NK-92 (cell line): Measurements from ENCODE around the gene BSPH1.
"Not testable (repeated sequence)": the region's sequence is repeated elsewhere in the genome, so short reads cannot be mapped to it uniquely, and the experiment has no call there.

ENCODE experiments used
- DNase-seq: peaks from one replicate; lab custom pipeline; 2025; ENCODE audit not compliant: unreplicated experiment; lab: John Stamatoyannopoulos, UW

Gene BSPH1, protein sequence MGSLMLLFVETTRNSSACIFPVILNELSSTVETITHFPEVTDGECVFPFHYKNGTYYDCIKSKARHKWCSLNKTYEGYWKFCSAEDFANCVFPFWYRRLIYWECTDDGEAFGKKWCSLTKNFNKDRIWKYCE

DNA sequence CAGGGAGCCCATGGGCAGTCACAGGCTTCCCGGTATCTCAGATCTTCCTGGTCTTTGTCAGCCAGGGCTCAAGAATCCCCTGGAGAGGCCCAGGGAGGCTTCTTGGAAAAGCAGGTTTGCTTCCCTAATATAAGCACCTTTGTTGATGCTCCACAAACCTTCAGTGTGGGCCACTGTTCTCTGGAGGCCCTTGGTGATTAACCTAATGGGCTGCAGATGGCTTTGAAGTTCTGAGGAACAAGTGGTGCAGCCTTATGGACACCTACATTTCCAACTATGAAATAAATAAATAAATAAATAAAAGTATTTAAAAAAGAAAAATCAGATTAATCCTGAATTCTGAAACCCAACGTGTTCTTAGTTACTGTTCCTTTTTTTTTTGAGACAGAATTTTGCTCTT is at the start of gene BSPH1:
Gene BSPH1, minus strand, starts transcription at position 101 of the 400 bp plus-strand sequence. Its CDS starts 89 bp downstream, at position 12.
- no peak for DNase-seq

DNA sequence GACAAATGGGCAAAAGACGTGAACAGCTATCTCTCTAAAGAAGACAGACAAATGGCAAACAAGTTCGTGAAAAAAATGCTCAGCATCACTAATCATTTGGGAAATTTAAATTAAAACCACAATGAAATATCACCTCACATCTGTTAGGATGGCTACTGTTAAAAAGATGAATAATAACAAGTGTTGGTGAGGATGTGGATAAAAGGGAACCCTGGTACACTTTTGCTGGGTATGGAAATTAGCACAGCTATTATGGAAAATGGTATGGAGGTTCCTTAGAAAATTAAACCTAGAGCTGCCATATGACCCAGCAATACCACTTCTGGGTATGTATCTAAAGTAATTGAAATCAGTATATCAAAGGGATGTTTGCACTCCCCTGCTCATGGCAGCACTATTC is 44.8 kb upstream of the BSPH1 start:
- DNase-seq: no peak

DNA sequence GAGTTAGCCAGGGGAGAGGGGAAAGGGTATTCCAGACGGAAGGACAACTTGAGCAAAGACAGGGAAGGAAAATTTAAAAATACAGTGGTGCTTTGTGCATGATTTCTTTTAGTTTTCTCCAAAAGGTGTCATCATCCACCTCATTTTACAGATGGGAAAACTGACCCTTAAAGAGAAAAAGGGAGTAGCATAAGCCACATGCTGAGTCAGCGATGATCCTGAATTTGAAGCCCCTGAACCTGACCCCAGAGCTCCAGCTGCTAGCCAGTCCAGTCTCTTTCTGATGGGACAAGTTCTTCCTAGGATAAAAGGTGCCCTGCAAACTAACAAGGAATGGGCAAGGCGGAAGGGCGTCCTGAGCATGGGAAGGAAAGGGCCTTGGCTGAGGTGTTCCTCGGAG is 41.6 kb upstream of the BSPH1 start:
- DNase-seq: no peak

DNA sequence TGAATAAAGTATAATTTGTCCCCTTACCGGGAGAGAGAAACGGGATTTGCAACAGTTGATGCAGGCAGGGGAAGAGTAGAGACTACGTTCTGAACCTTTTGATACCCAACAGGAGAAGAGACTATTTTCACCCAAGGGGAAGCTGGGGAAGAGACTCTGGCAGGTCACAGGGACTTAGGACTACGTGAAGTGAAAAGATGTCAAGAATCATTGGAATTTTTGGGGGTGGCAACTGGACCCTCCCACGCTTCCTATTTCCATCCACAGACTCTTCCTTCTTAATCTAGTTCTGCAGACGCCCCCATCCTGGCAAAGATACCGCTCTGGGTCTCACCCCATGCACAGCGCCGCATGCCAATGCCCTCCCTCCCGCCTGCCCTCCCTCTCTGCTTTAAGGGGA is 38.1 kb upstream of the BSPH1 start:
- no peak for DNase-seq

DNA sequence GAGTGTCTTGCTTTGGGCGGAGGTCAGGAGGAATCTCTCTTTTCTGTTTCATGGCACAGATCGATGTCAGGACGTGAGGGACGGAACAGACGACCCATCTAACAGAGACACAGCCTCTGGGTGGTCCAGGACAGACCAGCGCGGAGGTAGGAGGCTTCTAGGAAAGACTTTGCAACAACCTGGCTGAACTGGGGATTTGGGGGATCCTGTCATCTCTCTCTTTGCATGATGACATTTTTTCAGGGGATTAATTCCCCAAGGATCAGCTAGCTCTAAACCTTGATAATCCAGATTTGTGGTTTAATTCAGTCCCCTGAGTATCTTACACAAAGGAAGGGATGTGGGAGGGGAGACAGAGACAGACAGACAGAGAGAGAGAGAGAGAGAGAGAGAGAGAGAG is 37.5 kb upstream of the BSPH1 start:
- no peak for DNase-seq

DNA sequence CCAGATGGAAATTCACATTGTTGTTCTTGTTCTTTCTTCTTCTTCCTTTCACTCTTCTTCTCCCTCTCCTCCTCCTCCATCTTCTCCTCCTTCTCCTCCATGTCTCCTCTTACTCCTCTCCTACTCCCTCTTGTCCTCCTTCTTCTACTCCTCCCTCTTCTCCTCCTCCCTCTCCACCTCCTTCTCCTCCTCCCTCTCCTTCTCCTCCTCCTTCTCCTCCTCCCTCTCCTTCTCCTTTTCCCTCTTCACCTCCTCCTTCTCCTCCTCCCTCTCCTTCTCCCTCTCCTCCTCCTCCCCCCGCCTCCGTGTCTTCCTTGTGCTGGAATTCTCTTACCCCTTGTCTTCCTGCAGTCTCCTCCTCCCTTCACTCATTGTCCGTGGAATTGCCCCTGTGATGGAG is 33.5 kb upstream of the BSPH1 start:
- DNase-seq: no peak

DNA sequence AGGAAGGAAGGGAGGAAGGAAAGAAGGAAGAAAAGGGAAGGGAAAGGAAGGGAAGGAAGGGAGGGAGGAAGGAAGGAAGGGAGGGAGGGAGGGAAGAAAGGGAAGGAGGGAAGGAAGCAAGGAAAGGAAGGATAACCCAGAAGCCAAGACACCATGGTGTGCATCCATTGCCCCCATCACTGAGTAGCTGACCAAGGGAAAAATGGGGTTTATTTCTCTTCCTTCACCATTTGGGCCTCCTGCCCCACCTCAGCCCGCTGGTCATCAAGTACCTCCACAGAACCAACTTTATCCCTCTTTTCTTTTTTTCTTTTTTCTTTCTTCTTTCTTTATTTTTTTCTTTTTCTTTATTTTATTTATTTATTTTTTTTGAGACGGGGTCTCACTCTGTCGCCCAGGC is 31.5 kb upstream of the BSPH1 start:
- DNase-seq: no peak

DNA sequence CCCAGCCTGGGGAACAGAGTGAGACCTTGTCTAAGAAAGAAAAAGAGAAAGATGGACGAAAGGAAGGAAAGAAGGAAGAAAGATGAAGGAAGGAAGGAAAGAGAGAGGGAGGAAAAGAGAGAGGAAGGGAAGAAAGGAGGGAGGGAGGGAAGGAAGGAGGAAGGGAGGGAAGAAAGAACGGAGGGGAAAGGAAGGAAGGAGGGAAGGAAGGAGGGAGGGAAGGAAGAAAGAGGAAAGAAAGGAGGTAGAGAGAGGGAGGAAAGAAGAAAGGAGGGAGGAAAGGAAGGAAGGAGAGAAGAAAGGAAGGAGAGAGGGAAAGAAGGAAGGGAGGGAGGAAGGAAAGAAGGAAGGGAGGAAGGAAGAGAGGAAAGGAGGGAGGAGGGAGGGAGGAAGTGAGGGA is 31.0 kb upstream of the BSPH1 start:
- no peak for DNase-seq

DNA sequence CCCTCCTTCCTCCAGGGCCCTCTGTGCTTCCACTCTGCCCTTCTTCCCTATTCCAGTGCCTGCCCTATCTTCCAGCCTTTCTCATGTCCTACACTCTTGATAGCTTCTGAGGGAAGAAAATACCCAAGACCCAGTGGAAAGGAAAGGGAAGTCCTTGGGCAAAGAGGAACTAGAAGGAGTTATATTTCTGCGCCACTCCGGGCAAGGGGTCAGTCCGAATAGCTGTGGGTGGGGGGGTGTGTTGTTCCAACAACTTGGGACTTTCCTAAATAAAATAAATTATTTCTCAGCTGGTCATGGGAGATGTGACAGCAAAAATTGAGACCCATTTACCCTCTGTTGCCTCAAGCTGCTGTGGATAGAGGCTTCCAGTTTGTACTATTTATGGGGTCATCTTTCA is 28.7 kb upstream of the BSPH1 start:
- no peak for DNase-seq

DNA sequence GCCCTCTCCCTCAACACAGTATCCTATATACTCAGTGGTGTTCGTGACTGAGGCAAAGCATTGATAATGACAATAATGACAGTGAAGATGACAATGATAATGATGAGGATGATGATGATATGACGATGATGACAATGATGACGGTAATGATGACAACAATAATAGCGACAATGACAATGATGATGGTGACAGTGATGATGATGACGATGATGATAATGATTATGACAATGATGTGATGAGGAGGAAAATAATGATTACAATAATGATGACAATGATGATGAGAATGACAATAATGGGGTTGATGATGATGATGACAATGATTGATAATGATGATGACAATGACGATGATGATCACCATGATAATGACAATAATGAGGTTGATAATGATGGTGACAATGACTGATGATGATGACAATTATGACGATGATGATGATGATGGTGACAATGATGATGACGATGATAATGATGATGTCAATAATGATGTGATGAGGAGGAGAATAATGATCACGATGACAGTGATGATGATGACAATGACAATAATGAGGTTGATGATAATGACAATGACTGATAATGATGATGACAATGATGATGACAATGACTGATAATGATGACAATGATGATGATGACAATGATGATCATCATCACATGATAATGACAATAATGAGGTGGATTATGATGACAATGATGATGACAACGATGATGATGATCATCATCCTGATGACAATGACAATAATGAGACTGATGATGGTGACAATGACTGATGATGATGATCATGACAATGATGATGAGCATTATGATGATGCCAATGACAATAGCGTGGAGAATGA is 19.2 kb upstream of the BSPH1 start:
- DNase-seq: no peak

DNA sequence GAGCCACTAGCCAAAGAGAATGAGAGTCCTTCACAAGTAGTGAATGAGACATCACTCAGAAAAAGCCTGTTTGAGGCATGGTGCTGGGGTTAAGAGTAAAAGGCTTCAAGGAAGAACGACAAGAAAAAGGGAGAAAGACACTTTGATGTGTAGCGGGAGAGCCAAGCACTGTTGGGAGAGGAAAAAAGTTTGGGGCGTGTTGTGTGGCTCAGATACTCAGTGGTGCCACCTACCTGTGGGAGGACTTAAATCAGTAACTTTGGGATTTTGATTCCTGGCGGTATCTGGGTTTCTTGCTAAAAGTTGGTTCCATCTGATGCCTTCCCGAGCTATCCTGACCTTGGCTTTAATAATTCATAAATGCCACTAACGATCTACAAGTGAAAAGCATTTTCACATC is 14.8 kb upstream of the BSPH1 start:
- DNase-seq: no peak

DNA sequence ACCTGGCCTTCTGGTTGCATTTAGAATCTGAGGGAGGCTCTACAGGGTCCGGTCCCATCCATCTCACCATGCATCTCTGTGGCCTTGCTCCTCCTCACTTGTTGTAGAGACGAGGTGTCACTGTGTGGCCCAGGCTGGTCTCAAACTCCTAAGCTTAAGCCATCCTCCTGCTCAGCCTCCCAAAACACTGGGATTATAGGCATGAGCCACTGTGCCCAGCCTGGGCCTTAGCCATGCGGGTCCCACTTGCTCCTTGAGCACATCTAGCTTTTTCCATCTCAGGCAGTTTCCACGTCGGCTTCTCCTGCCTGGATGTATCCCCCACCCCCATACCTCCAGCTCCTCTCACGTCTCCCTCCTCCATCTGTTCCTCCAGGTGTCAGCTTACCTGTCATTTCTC is 12.3 kb upstream of the BSPH1 start:
- DNase-seq: no peak

DNA sequence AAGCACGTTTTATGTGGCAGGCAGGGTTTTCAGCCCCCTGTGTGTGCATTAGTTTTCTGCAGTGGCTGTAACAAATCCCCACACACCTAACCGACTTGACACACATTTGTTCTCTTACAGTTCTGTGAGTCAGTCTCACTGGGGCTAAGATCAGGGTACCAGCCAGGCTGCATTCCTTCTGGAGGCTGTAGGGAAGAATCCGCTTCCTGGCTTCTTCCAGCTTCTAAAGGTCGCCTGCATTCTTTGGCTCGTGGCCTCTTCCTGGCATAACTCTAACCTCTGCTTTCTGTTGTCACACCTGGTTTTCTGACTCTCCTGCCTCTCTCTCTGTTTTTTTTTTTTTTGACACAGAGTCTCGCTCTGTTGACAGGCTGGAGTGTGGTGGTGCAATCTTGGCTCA is 8.9 kb upstream of the BSPH1 start:
- DNase-seq: no peak

DNA sequence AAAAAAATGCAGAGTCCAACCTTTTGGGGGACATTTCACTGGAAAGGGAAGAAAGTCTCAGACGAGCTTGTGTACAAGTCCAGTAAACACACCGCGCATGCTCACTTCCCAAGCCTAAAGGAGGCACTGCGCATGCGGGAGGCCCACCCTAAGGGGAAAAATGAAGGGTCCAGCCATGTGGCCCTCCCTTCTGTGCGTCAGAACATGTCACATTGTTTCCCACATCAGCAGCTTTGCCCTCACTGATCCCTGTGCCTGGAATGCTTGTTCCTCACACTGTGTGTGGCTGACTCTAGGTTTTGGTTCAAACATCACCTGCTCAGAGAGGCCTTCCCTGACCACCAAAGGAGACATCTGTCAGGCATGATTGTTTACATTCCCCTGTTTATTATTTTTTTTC is 6.8 kb upstream of the BSPH1 start:
- DNase-seq: no peak

DNA sequence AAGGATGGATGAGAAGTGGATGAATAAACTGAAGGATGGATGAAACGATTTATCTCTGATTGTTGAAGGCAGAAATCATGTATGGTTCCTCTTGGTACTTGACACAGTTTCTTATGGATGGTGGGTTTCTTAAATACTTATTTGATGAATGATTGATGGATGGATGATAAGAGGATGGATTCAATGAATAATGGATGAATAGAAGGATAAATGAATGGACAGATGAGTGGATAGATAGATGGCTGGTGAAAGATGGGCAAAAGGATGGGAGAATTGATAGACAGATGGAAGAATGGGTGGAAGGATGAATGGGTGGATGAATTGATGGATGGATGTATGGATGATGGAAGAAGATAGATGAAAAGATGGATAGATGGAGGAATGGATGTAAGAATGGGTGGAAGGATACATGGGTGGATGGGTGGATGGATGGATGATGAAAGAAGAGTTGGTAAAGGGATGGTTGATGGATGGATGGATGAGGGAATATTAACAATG is 4.3 kb upstream of the BSPH1 start:
- DNase-seq: no peak

DNA sequence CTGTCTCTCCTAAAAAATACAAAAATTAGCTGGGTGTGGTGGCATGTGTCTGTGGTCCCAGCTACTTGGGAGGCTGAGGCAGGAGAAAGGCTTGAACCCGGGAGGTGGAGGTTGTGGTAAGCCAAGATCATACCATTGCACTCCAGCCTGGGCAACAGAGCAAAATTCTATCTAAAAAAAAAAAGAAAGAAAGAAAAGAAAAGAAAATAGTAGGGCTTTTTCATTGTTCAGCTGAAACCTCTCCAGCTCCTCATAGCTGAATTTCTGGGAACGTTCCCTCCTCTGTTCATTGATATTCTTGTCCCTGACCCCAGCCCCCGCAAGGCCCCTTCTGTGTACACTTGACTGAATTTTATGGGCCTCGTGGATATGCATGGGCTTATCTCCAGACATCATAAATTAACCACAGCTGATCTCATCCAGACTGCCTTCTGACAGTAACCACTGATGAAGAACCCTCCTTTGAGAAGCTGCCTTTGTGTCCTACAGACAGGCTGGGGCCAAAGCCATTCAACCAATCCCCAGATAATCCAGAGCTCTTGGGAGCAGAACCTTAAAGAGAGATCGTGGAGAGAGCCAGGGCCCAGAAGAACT is 2.3 kb upstream of the BSPH1 start, which contains the start of gene ELSPBP1:
Gene ELSPBP1, plus strand, starts transcription at position 424 of the 594 bp plus-strand sequence. CDS start 14,036 bp downstream, outside the sequence.
- no peak for DNase-seq

DNA sequence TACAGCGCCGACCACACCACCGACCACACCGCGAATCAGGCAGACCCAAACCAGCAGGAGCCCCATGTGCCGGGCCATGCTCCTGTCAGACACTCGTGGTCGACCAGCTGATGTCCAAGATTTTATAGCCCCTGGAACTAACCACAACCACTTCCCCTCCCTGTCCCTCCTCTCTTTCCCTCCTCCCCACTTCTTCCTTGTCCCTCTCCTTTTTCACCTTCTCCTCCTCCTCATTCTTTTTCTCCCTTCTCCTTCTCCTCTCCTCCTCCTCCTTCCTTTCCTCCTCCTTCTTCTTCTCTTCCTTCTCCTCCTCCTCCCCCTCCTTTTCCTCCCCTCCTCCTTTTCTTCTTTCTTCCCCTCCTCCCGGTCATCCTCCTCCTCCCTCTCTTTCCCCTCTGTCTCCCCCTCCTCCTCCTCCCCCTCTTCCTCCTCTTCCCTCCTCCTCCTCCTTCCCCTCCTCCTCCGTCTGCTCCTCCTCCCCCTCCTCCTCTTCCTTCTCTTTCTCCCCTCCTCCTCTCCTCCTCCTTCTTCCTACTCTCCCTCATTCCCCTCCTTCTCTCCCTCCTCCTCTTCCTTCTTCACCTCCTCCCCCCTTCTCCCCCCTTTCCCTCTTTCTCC is 670 bp downstream of the BSPH1 start:
- no peak for DNase-seq

DNA sequence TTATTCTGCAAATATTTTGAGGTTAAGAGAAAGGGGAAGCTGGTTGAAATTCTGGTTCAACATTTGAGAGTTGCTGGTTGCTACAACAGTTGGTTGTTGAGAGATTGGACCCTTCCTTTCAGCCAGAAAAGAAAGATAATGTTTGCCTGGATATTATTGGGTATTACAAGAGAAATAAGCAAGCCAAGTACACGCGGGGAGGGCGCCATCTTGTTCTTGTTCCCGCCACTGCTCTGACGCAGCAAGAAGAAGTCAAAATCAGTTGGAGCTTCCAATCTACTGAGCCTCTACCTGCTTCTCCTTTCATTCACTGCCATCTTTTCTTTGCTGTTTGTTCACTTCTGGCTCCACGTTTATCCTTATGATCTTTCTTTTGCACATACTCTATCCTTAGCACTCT is 18.4 kb downstream of the BSPH1 start:
- no peak for DNase-seq

DNA sequence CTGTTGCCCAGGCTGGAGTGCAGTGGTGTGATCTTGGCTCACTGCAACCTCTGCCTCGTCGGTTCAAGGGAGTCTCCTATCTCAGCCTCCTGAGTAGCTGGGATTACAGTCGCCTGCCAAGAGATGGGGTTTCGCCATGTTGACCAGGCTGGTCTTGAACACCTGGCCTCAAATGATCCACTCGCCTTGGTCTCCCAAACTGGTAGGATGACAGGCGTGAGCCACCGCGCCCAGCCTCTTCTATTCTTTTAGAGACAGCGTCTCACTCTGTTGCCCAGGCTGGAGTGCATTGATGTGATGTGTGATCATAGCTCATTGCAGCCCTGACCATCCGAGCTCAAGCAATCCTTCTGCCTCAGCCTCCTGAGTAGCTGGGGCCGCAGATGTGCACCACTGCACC is 36.0 kb downstream of the BSPH1 start:
- not testable (repeated sequence) for DNase-seq

DNA sequence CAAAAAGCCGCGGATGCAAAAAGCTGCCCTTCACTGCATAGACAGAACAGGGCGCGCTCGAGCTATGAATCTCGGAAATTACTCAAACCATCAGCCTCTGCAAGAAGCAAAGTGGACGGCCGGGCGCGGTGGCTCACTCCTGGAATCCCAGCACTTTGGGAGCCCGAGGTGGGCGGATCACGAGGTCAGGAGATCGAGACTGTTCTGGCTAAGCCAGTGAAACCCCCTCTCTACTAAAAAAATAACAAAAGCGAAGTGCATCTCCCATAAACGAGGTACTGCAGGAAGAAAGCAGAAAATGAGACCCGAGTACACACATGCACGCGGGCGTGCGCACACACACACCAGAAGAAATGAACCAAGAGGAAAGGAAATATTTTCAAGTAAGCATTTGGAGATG is 39.8 kb downstream of the BSPH1 start:
- DNase-seq: not testable (repeated sequence)

DNA sequence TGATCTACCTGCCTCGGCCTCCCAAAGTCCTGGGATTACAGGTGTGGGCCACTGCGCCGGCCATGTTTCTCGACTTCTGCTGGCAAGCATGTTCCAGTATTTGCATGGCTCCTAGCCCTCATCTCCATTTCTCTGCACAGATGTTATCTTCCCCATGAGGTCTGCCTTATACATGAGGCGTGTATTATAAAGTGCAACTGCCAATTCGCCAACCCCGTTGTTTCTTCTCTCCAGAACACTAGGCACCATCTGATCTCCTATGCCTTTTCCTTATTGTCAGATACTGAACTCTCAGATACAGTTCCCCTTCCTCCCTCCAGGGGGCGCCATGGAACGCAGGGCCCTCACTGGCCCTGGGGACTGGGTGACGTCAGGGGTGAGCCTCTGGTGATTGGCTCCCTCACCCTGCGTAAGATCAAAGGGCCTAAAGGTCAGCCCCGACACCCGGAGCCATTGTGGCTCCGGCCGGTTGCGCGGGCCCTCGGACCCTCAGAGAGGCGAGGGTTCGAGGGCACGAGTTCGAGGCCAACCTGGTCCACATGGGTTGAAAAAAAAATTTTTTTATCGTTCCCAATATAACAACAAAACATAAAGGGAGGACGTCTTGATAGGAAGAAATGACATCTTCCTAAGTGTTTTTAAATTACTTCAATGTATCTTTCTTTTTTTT is 42.0 kb downstream of the BSPH1 start:
- DNase-seq: not testable (repeated sequence)
